GM19099 (cell line): ENCODE measurements around the gene STXBP3.

Experiments
- POLR2A ChIP-seq: IDR thresholded peaks from 3 replicates; pipeline ENCODE4 v1.6.1; 2011; ENCODE audit warnings: low read depth; ENCODE audit not compliant: insufficient read length; ENCODE audit errors: extremely low read depth

Gene STXBP3

GRCh38 chr1:108842525-108843181, 96.2 kb downstream of the STXBP3 start:
- TF ChIP-seq POLR2A, result no peak

DNA sequence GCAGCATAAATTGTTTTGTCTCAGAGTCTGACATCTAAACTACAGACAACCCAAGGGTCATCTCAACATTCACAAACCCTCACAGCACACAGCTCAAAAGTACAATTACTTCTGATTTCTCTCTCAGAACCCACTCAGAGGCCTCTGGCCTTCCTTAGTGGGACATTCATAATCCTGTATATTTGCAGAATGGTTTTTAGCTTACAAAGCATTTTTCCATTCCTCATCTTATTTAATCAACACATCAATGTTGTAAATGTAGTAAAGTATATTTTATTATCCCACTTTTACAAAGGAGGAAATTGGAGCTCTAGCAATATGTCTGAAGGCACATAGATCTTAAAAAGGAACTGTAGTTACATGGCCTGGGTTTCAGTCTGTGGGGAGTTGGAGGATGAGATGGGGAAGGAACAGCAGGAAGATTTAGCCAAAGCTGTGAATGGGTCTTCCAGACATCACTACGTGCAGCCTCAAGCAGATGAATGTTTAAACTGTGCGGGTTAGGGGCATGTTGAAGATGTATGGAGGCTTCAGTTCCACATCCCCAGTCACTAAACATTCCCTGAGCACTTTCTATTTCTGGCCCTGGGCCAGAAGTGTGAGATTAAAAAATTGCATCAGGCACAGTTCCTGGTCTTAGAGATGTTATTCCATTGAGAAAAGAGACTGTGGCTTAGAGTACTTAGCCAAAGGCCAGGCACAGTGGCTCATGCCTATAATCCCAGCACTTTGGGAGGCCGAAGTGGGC, 97.1 kb downstream of the STXBP3 start:
- TF ChIP-seq POLR2A, result no peak

DNA sequence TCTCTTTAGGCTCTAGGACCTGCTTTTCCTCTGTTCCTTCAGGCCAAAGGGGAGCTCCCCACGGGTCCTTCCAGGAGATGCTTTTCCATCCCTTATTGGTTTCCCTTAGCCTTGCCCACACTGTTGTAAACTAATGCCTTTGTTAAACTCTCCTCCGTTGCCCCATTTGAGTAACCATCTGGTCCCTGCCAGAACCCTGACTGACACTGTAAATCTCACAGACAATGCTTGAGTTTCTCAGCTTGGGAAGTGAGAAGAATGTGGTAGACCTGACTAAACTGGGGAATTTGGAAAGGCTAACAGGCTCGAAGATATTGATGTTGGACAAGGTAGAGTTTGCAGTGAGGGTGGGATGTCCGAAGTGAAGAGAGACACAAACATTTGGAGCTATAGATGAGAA, 99.0 kb downstream of the STXBP3 start:
- TF ChIP-seq POLR2A, result no peak

- no peak for TF ChIP-seq POLR2A
Measured at GRCh38 chr1:108845991-108846390, 99.5 kb downstream of the STXBP3 start.

DNA sequence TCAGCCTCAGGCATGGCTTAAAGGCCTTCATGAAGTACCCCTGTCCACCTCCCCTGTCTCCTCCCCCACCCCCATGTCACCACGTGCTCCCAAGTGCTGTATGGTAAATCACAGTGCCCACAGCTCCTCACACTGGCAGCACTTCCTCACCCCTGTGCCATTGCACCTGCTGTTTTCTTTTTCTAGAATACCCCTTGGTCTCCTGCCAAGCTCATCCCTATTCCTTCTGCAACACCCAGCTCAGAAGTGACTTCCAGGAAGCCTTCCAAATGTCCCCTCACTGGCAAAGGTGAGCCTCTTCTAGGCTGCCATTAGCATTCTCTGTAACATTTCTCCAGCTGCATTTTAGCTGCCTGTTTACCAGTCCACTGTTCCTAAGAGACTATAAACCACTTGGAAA, 101.0 kb downstream of the STXBP3 start:
- no peak for TF ChIP-seq POLR2A

- no peak for TF ChIP-seq POLR2A
Measured at GRCh38 chr1:108848806-108849205, 102.3 kb downstream of the STXBP3 start.

DNA sequence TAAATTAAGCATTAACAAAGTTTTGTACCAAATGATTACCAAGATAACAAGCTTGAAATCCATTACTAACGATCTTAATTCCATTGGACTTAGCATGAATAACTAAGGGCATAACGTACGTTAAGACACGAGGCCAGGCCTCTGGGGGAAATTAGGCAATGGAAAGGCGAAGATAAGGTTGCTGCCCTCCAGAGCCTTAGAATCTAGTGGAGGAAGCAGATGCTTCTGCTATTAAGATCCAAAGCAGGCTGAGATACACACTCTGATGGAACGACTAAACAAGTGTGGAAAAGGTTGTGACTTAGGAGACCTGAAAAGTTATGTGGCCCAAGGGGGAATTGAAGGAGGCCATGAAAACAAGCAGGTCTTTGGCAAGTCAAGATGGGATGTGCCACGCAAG, 104.5 kb downstream of the STXBP3 start:
- no peak for TF ChIP-seq POLR2A

DNA sequence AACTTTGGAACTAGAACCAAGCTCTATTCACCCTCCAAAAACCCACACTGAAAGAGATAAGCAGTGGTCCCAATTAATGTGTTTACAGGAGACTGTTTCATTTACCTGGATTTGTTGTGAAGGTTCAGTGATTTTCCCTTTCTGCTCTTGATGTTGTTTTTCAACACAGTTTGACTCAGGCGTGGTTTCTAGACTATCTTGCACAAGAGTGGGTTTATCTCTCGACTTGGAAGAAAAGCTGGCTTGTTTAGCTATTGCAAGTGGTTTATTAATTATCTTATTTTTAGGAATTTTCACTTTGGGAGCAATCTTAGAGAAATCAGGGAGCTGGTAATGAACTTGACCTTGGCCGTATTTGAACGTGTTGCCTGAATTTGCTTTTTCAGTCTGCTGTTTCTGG, 105.1 kb downstream of the STXBP3 start:
- TF ChIP-seq POLR2A, result no peak

GRCh38 chr1:108852221-108852975, 105.9 kb downstream of the STXBP3 start:
- no peak for TF ChIP-seq POLR2A

- TF ChIP-seq POLR2A, result no peak
Measured at GRCh38 chr1:108854221-108855019, 107.9 kb downstream of the STXBP3 start.

DNA sequence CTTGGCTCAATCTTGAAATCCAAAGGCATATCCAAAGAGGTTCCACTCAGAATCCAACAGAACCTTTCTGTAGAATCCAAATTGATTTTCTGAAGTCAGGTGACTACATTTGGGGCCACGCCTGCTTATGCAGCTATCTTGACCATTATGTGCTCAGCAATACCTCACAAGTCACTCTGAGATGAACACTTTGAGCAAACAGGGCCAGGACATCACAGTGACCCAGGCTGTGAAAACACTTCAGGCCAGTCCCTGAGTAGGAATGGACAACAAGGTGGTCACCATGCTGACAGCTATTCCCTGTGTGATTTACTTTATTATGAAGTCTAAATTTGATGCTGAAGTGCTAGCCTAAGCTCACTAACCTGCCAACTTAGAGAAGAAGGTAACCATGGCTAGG, 110.5 kb downstream of the STXBP3 start, which contains the start of gene AKNAD1:
Gene AKNAD1, minus strand, starts transcription at position 101 of the 400 bp plus-strand sequence. CDS start 4,430 bp downstream, outside the sequence.
- TF ChIP-seq POLR2A, result no peak

DNA sequence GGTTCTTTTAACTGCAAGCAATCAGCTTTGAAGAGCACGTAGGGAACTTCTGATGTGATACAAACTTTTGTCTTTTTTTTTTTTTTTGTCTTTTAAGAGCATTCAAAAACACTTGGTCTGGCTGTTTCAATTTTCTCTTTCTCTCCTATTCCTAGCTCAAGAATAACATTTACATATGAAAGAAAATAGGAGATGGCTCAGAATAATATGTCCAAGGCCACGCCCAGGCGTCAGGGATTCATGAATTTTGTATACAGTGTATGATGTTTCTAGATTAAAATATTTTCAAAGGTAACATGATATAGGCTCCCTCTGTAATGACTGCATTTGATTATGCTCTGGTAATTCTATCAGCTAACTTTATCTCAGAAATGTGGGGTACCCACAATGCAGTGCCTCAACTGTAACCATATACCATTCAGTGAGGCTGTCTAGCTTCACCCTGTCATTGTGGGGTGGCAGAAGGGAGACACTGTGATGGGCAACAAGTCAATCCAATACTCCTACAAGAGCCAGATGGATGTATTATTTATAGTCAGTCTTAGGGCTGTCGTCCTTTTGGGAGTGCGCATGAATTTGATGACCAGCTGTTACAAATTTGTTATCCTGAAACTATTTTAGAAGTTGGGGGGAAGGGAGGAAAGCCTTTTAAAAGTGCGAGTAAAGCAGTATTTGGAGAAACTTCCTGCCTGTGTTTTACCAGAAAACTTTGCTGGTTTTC, 111.9 kb downstream of the STXBP3 start:
- TF ChIP-seq POLR2A, result no peak
